Tracheal epithelial cell (primary cell): ENCODE measurements around the gene CBR1. TPM values are rescaled to one million over a fixed set of nuclear protein-coding genes. Genes with fewer than 3 reads are reported as not detected.

Experiments used
- total RNA-seq: library from RNA; depleted of rRNA; stranded (reverse); fragments of >200 nt; gene quantifications from 2 replicates; pipeline ENCODE4 v1.2.1, GENCODE V29; 2014

CBR1 gene
- 134 and 162 TPM in 2 replicates for total RNA-seq

DNA sequence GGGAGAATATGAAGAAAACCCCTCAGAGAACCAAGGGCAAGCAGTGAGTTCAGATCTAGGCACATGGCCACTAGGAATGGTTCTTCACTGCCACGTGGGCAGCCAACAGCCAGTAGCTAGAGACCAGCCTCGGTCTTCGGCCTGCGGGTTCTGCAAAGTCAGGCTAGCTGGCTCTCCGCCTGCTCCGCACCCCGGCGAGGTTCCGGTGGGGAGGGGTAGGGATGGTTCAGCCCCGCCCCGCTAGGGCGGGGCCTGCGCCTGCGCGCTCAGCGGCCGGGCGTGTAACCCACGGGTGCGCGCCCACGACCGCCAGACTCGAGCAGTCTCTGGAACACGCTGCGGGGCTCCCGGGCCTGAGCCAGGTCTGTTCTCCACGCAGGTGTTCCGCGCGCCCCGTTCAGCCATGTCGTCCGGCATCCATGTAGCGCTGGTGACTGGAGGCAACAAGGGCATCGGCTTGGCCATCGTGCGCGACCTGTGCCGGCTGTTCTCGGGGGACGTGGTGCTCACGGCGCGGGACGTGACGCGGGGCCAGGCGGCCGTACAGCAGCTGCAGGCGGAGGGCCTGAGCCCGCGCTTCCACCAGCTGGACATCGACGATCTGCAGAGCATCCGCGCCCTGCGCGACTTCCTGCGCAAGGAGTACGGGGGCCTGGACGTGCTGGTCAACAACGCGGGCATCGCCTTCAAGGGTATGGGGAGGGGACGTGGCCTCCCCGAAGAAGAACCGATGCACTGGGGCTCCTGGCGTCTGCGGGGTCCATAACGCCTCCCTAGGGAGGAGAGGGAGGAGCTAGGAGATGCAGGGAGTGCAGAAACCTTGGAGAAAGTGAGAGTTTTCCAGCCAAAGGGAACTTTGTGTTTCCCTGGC is at the start of gene CBR1:
Gene CBR1 (plus strand): TSS at position 312 of the 871 bp plus-strand sequence. CDS start 92 bp downstream, at position 404.

DNA sequence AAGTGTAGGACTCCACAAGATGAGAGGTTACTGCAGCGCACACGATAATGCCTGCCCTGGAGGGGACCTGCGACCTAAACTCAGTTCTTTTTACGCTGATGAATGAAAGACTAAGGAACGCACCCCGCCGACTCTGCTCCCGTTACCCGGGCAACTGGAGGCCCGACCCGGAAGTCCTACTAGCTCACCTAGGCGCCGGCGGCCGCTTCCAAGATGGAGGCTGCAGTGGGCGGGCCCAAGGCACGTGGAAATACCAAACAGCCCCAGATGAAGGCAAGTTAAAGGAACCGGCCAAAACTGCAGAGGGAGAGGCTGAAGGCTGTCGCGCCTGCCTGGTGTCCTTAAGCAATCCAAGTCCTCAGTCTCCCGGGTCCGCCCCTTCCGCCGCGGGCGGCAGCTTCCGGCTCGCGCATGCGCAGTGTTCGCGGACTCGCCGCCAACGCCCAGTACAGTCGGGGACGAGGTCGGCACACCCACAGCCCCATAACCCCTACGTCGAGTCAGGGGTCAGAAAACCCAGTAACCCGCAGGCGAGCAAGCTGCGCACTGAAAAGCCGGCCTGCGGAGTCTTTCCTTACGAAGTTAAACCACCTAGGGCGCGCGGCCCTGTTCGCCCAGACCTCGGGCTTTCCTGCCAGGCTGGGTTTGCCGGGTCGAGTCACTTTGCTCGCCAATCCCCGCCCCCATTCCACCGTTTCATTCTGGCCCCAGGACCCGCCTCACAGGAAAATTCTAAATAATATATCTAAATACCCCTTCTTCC is 9.5 kb upstream of the CBR1 start, which contains the start of gene SETD4:
Gene SETD4 (minus strand): TSS at position 368 of the 763 bp plus-strand sequence. CDS start 1,638 bp downstream, outside the sequence.

Other genes with a start within 250 kb of the CBR1 start
- gene SETD4, start 9.5 kb upstream of the CBR1 start, total RNA-seq = 16.6 and 18.3 TPM in 2 replicates
- gene CBR3, start 65.1 kb downstream of the CBR1 start, total RNA-seq = 1.3 and 1.7 TPM in 2 replicates
- 10.7 and 14.2 TPM in 2 replicates for gene DOP1B, start 86.8 kb downstream of the CBR1 start, total RNA-seq